AG04449 (cell line): ENCODE measurements around the gene CEBPG.

ENCODE experiments used
- CTCF ChIA-PET: fragments of 350-600 bp; formaldehyde crosslinking; extraction: SDS; loops from one replicate; lab custom pipeline; 2021; ENCODE audit warnings: antibody characterized with exemption; lab: Yijun Ruan, JAX
- POLR2A ChIA-PET: fragments of 400-600, 350-600 bp; formaldehyde crosslinking; extraction: SDS; loops from one replicate; lab custom pipeline; 2020; ENCODE audit warnings: antibody characterized with exemption, inconsistent platforms; lab: Yijun Ruan, JAX
- DNase-seq: peaks from one replicate; pipeline ENCODE4 v3.0.0-alpha.2; 2010; ENCODE audit warnings: low read depth, low spot score
- H3K4me3 ChIP-seq: 2 replicates; pipeline ENCODE4 v1.5.1; 2011; ENCODE audit warnings: low read depth, mild to moderate bottlenecking, control low read depth, low read length
- CTCF ChIP-seq: IDR thresholded peaks from one replicate; pipeline ENCODE4 v1.5.1; 2011; ENCODE audit warnings: mild to moderate bottlenecking, moderate library complexity, low read length, control low read depth, inconsistent platforms; ENCODE audit not compliant: insufficient read depth; ENCODE audit errors: missing control alignments

CEBPG gene

GRCh38 chr19:33358408-33358807, 15.1 kb upstream of the CEBPG start:
- CTCF ChIA-PET = interaction anchor here (1.0 to 1.3 kb wide), 2 partner anchors 9 to 57 kb away, joined by 3 read pairs; no protein-coding TSS in a partner anchor
- DNase-seq = no peak
- no peak overlapping the region for H3K4me3 ChIP-seq
- TF ChIP-seq CTCF = no peak
- POLR2A ChIA-PET = no interaction called here

DNA sequence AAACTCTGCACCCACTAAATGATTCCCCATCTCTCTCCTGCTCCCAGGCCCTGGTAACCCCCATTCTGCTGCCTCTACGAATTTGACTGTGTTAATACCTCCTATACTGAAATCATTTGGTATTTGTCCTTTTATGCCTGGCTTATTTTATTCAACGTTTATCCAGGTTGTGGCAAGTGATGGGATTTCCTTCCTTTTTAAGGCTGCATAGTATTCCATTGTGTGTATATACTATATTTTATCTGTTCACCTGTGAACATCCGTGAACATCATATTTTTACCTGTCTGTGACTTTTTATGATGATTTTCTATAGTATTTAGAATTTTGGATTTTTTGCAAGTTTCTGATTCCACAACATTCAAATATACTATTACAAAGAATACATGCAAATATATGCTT, 13.9 kb upstream of the CEBPG start:
- ChIA-PET POLR2A (no interaction called here), CTCF (no interaction called here)
- DNase-seq = no peak
- H3K4me3 ChIP-seq = no peak overlapping the region
- TF ChIP-seq CTCF = no peak

- H3K4me3 ChIP-seq = no peak overlapping the region
- TF ChIP-seq CTCF = no peak
- no peak for DNase-seq
- CTCF ChIA-PET = interaction anchor here (1.1 kb wide), 1 partner anchor 127 kb away, joined by 3 read pairs; no protein-coding TSS in a partner anchor
- POLR2A ChIA-PET = no interaction called here
Measured at GRCh38 chr19:33362508-33363228, 10.8 kb upstream of the CEBPG start.

DNA sequence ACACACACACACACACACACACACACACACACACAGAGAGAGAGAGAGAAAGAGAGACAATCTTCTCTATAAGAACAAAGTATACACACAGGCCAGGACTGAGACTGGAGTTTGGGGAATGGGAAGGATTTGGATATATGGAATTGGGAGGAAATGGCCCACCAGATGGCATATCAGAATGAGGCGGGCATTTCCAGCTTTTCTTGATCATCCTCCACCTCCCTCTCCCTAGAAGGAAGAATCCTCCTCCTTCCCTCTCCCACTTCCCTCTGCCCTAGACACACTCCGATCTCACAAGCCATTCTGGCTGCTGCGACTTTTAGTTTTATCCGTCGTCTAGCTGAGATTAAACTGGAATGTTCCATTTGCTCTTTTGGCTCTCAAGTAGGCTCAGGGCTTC, 10.0 kb upstream of the CEBPG start:
- CTCF ChIA-PET = interaction anchor here (1.1 kb wide), 1 partner anchor 128 kb away, joined by 3 read pairs; no protein-coding TSS in a partner anchor
- POLR2A ChIA-PET = no interaction called here
- no peak for TF ChIP-seq CTCF
- H3K4me3 ChIP-seq = no peak overlapping the region
- DNase-seq = no peak

- no peak for DNase-seq
- TF ChIP-seq CTCF = no peak
- CTCF ChIA-PET = no interaction called here
- no peak overlapping the region for H3K4me3 ChIP-seq
- POLR2A ChIA-PET = no interaction called here
Measured at GRCh38 chr19:33365691-33366090, 7.8 kb upstream of the CEBPG start.

GRCh38 chr19:33366127-33366526, 7.4 kb upstream of the CEBPG start:
- no peak for TF ChIP-seq CTCF
- ChIA-PET POLR2A (no interaction called here), CTCF (no interaction called here)
- no peak overlapping the region for H3K4me3 ChIP-seq
- no peak for DNase-seq
